ENCODE measurements around the gene TJAP1. TPM values are rescaled to one million over a fixed set of nuclear protein-coding genes. Genes with fewer than 3 reads are reported as not detected.

The TJAP1 gene
- total and polyA plus RNA-seq, 10 donors, result 13.5 to 40.0 (median 33.3) TPM

GRCh38 chr6:43515808-43516207 is 38.4 kb downstream of the TJAP1 start:
- intact Hi-C loops (cut with DNase I; ENCODE audit: low total_unique reads), result no loop called here
- H3K27ac ChIP-seq, result peak overlapping the region; percentile 58 to 97 (median 92)
- H3K36me3 ChIP-seq, result peaks cover 5 to 74% (median 60%) of the 10 kb centered on the region in 6 donors
- H3K27me3 ChIP-seq (replicated peaks in 1 of 7), result no peaks in the 10 kb centered on the region
- TF ChIP-seq CTCF (IDR thresholded peaks at IDR 0.05 in 8 of 11, conservative IDR thresholded peaks at IDR 0.05 in 3 of 11) (no peak), POLR2A (IDR thresholded peaks at IDR 0.05) (no peak), POLR2AphosphoS5 (IDR thresholded peaks at IDR 0.05) (no peak)
- WGBS, 5 donors, result 70 to 82% (median 79%) methylated on average over 9 of the region's 9 CpGs
- H3K4me3 ChIP-seq, result peak overlapping the region; percentile 64 to 97 (median 84)
- no peaks in the 10 kb centered on the region for H3K9me3 ChIP-seq
- H3K4me1 ChIP-seq, result peaks cover 33 to 81% (median 50%) of the 10 kb centered on the region in 6 donors
- DNase-seq, result no peak

- no peak for DNase-seq
- no peaks in the 10 kb centered on the region for H3K9me3 ChIP-seq
- WGBS, 5 donors, result 0 to 5% (median 1%) methylated on average over 10 of the region's 10 CpGs
- H3K36me3 ChIP-seq, result peaks cover 5 to 74% (median 61%) of the 10 kb centered on the region in 6 donors
- peak overlapping the region; percentile 58 to 97 (median 92) for H3K27ac ChIP-seq
- no peaks in the 10 kb centered on the region for H3K27me3 ChIP-seq (replicated peaks in 1 of 7)
- H3K4me3 ChIP-seq, result peak overlapping the region; percentile 64 to 97 (median 84)
- intact Hi-C loops (cut with DNase I; ENCODE audit: low total_unique reads), result no loop called here
- H3K4me1 ChIP-seq, result peaks cover 33 to 76% (median 48%) of the 10 kb centered on the region in 6 donors
- TF ChIP-seq CTCF (IDR thresholded peaks at IDR 0.05 in 8 of 11, conservative IDR thresholded peaks at IDR 0.05 in 3 of 11), result no peak
- no peak for TF ChIP-seq POLR2A (IDR thresholded peaks at IDR 0.05)
- TF ChIP-seq POLR2AphosphoS5 (IDR thresholded peaks at IDR 0.05), result no peak
Measured at GRCh38 chr6:43516367-43516696, 39.0 kb downstream of the TJAP1 start.

- H3K4me3 ChIP-seq, result peak within 1 kb of the TSS; percentile 64 to 97 (median 84)
- peaks cover 33 to 70% (median 48%) of the 10 kb centered on the region in 6 donors for H3K4me1 ChIP-seq
- no peaks in the 10 kb centered on the region for H3K9me3 ChIP-seq
- 0 to 1% (median 1%) methylated on average over 49 to 57 of the region's 57 CpGs for WGBS, 5 donors
- intact Hi-C loops (cut with DNase I; ENCODE audit: low total_unique reads), result no loop called here
- DNase-seq, result peak; percentile 98
- no peaks in the 10 kb centered on the region for H3K27me3 ChIP-seq (replicated peaks in 1 of 7)
- TF ChIP-seq CTCF (IDR thresholded peaks at IDR 0.05 in 8 of 11, conservative IDR thresholded peaks at IDR 0.05 in 3 of 11), result peak in 3 of 11 experiments; percentile 11 to 29 (median 18)
- no peak for TF ChIP-seq POLR2A (IDR thresholded peaks at IDR 0.05)
- TF ChIP-seq POLR2AphosphoS5 (IDR thresholded peaks at IDR 0.05), result peak; percentile 86 to 88 (median 87)
- H3K36me3 ChIP-seq, result peaks cover 5 to 74% (median 61%) of the 10 kb centered on the region in 6 donors
- peak within 1 kb of the TSS; percentile 60 to 97 (median 92) for H3K27ac ChIP-seq
Measured at GRCh38 chr6:43516697-43517504, 39.5 kb downstream of the TJAP1 start, which contains the start of the genes POLR1C and YIPF3. TSS of gene POLR1C (plus strand) at chr6:43517089. CDS start at chr6:43517110, 21 bp downstream. TSS of gene YIPF3 (minus strand) at chr6:43516926. CDS start at chr6:43516807, 119 bp downstream.
